ENCODE results near the gene NINJ1. TPM values are rescaled to one million over a fixed set of nuclear protein-coding genes. Genes with fewer than 3 reads are reported as not detected.
A peak's percentile ranks its signal among the peaks of the same experiment; 100 is the strongest.

The NINJ1 gene
- total RNA-seq, 4 donors from 2014 or later: 28.5 to 58.5 (median 45.7) TPM

DNA sequence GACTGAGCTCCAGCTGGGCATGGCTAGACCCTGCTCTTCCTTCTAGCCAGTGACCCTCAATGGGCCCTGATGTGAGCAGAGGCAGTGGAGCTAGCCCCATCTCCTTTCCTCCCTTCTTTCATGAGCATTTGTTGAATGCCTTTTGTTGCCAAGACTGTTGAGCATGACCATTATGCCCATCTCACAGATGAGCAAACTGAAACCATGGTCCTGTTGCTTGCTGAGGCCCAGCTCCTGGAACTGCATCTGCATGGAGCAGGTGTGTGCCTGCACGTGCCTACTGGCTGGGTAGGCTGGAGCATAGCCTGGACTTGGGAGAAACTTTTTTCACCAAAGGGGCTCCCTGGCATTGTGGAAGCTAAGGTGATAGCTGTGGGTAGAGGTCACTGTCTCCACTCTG is 46.9 kb upstream of the NINJ1 start:
- no peak for TF ChIP-seq POLR2A (IDR thresholded peaks at IDR 0.05)
- TF ChIP-seq, protein P1, sequence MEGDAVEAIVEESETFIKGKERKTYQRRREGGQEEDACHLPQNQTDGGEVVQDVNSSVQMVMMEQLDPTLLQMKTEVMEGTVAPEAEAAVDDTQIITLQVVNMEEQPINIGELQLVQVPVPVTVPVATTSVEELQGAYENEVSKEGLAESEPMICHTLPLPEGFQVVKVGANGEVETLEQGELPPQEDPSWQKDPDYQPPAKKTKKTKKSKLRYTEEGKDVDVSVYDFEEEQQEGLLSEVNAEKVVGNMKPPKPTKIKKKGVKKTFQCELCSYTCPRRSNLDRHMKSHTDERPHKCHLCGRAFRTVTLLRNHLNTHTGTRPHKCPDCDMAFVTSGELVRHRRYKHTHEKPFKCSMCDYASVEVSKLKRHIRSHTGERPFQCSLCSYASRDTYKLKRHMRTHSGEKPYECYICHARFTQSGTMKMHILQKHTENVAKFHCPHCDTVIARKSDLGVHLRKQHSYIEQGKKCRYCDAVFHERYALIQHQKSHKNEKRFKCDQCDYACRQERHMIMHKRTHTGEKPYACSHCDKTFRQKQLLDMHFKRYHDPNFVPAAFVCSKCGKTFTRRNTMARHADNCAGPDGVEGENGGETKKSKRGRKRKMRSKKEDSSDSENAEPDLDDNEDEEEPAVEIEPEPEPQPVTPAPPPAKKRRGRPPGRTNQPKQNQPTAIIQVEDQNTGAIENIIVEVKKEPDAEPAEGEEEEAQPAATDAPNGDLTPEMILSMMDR (IDR thresholded peaks at IDR 0.05 in 4 of 5, conservative IDR thresholded peaks at IDR 0.05 in 1 of 5): no peak
- Histone ChIP-seq H3K9me3 (no peaks in the 10 kb centered on the region), H3K36me3 (no peaks in the 10 kb centered on the region), H3K27ac (peak overlapping the region in 1 of 4 donors; percentile 40), H3K4me3 (no peak overlapping the region), H3K27me3 (no peaks in the 10 kb centered on the region), H3K4me1 (peaks cover 16 to 21% of the 10 kb centered on the region in 2 donors)
- no peak for DNase-seq
- intact Hi-C loops (cut with DNase I; ENCODE audit: low total_unique reads) (no loop called here), in situ Hi-C loops (cut with MboI; ENCODE audit: low sequenced_read_pairs in 4 of 4) (no loop called here)
- ATAC-seq: no peak

DNA sequence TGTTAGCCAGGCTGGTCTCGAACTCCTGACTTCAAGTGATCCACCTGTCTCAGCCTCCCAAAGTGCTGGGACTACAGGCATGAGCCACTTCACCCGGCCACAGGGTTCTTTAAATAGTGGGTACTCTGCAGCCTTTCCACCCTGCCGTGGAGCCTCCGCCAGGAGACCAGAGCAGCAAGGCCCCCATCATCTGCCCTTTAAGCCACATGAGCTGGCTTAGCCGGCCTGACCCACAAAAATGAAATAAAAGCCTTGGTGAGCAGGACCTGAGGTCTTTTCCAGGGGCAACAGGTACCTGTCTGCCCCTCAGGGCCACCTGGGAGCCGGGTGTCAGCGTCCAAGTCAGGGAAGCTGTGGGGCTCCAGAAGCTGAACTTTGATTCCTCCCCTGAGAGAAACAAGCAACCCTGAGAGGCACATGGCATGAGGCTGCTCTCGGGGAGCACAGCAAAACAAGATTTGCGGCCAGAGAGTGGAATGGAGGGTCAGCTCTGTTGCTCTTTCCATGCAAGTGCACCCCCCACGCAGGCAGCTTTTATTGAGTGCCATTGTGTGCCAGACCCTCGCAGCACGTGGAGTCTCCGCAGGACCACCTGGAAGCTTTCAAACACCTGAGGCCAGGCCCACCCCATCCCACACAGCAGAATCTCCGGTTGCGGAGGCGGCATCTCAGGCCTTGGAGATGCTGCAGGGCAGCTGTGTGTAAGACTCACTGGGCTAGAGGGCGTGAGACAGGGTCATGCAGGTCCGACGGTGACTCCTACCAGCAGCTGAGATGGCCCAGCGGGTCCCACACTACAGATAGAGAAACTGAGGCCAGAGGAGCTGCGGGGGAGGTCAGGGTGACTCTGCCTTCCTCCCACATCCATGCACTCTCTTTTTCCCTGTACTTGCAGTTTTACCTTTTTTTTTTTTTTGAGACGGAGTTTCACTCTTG is 45.1 kb upstream of the NINJ1 start:
- Histone ChIP-seq H3K4me1 (peaks cover 11 to 15% of the 10 kb centered on the region in 2 donors), H3K9me3 (no peaks in the 10 kb centered on the region), H3K27me3 (no peaks in the 10 kb centered on the region), H3K4me3 (no peak overlapping the region), H3K27ac (no peak overlapping the region), H3K36me3 (no peaks in the 10 kb centered on the region)
- DNase-seq: no peak
- intact Hi-C loops (cut with DNase I; ENCODE audit: low total_unique reads): no loop called here
- ATAC-seq: no peak
- in situ Hi-C loops (cut with MboI; ENCODE audit: low sequenced_read_pairs in 4 of 4): no loop called here
- TF ChIP-seq, protein P1 (IDR thresholded peaks at IDR 0.05 in 4 of 5, conservative IDR thresholded peaks at IDR 0.05 in 1 of 5): no peak
- TF ChIP-seq POLR2A (IDR thresholded peaks at IDR 0.05): no peak

DNA sequence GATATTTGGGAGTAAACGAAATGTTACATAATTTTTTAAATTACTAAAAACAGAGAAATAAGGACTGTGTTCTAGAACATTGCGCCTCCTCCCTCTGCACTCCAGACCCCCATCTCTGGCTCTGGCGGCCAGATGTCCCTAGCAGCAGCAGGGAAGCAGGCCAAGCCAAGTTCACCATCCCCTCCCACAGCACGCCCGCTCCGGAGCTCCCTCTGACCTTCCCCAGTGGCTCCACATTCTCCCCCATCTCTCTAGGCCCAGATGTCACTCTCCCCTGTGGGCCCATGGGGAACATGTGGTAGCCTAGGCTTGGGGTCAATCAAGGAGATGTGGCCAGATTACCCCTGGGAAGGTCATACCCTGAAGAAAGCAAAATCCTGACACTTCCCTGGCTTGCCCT is 43.6 kb upstream of the NINJ1 start:
- Histone ChIP-seq H3K27me3 (no peaks in the 10 kb centered on the region), H3K27ac (no peak overlapping the region), H3K36me3 (no peaks in the 10 kb centered on the region), H3K4me3 (no peak overlapping the region), H3K9me3 (no peaks in the 10 kb centered on the region), H3K4me1 (peaks cover 6 to 9% of the 10 kb centered on the region in 2 donors)
- DNase-seq (no peak), ATAC-seq (no peak)
- intact Hi-C loops (cut with DNase I; ENCODE audit: low total_unique reads) (no loop called here), in situ Hi-C loops (cut with MboI; ENCODE audit: low sequenced_read_pairs in 4 of 4) (no loop called here)
- no peak for TF ChIP-seq POLR2A (IDR thresholded peaks at IDR 0.05)
- TF ChIP-seq, protein P1 (IDR thresholded peaks at IDR 0.05 in 4 of 5, conservative IDR thresholded peaks at IDR 0.05 in 1 of 5): no peak

DNA sequence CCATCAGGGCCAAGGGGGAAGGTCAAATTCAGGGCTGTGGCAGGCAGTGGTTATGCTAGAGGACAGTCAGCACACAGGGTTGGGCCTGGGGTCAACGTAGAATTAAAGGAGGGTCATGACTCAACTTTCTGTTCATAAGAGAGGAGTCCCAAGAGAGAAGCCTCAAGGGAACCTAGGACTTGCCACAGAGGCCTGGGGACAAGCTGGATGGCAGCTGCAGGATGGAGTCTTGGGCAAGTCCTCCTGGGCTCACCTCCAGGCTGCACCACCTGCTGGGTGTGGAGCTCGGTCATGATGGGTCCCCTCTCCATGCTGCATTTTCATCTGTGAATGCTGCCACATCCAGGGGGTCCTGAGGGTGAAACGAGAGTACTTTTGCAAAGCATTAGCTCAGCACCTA is 40.9 kb upstream of the NINJ1 start:
- in situ Hi-C loops (cut with MboI; ENCODE audit: low sequenced_read_pairs in 4 of 4) (loop anchor here (25.0 kb wide), 2 partner anchors 387 to 787 kb away; partner anchors contain the start of gene BARX1 (in 2 of the 4)), intact Hi-C loops (cut with DNase I; ENCODE audit: low total_unique reads) (no loop called here)
- no peak for TF ChIP-seq POLR2A (IDR thresholded peaks at IDR 0.05)
- TF ChIP-seq, protein P1 (IDR thresholded peaks at IDR 0.05 in 4 of 5, conservative IDR thresholded peaks at IDR 0.05 in 1 of 5): no peak
- ATAC-seq: peak; percentile 27 to 83
- Histone ChIP-seq H3K36me3 (no peaks in the 10 kb centered on the region), H3K9me3 (no peaks in the 10 kb centered on the region), H3K4me3 (no peak overlapping the region), H3K27me3 (no peaks in the 10 kb centered on the region), H3K4me1 (no peaks in the 10 kb centered on the region), H3K27ac (no peak overlapping the region)
- peak in 1 of 2 donors; percentile 63 for DNase-seq
